SJSA1 (cell line): ENCODE measurements around the gene MAGI2. TPM values are rescaled to one million over a fixed set of nuclear protein-coding genes. Genes with fewer than 3 reads are reported as not detected.
A peak's percentile ranks its signal among the peaks of the same experiment; 100 is the strongest.

ENCODE experiments used
- DNase-seq, 2 experiments: peaks; one replicate each; pipeline ENCODE4 v3.0.0-alpha.2; 2015 to 2020; ENCODE audit warnings: low spot score in 2 of 2, low read depth in 1 of 2
- H3K27ac ChIP-seq: fragments of 250-450 bp; sonication (Bioruptor Pico); 2 replicates; pipeline ENCODE4 v1.5.1; 2020; ENCODE audit warnings: mild to moderate bottlenecking, moderate library complexity
- H3K27me3 ChIP-seq: fragments of 250-450 bp; sonication (Bioruptor Pico); replicated peaks from 2 replicates; pipeline ENCODE4 v1.5.1; 2020; ENCODE audit warnings: mild to moderate bottlenecking, moderate library complexity
- H3K36me3 ChIP-seq: fragments of 250-450 bp; sonication (Bioruptor Pico); 2 replicates; pipeline ENCODE4 v1.5.1; 2020; ENCODE audit warnings: mild to moderate bottlenecking
- H3K4me1 ChIP-seq: fragments of 250-450 bp; sonication (Bioruptor Pico); replicated peaks from 2 replicates; pipeline ENCODE4 v1.6.1; 2021; ENCODE audit warnings: mild to moderate bottlenecking
- H3K4me3 ChIP-seq: fragments of 250-450 bp; sonication (Bioruptor Pico); 2 replicates; pipeline ENCODE4 v1.5.1; 2020; ENCODE audit warnings: mild to moderate bottlenecking
- H3K9me3 ChIP-seq: fragments of 250-450 bp; sonication (Bioruptor Pico); replicated peaks from 2 replicates; pipeline ENCODE4 v1.5.1; 2020; ENCODE audit warnings: mild to moderate bottlenecking
- total RNA-seq: library from RNA; depleted of rRNA; stranded (reverse); fragments of >200 nt; shearing (Covaris generic); gene quantifications from 2 replicates; pipeline ENCODE4 v1.2.3, GENCODE V29; 2014; rRNA removed

Gene MAGI2
- total RNA-seq, result 0.78 and 0.82 TPM in 2 replicates

DNA sequence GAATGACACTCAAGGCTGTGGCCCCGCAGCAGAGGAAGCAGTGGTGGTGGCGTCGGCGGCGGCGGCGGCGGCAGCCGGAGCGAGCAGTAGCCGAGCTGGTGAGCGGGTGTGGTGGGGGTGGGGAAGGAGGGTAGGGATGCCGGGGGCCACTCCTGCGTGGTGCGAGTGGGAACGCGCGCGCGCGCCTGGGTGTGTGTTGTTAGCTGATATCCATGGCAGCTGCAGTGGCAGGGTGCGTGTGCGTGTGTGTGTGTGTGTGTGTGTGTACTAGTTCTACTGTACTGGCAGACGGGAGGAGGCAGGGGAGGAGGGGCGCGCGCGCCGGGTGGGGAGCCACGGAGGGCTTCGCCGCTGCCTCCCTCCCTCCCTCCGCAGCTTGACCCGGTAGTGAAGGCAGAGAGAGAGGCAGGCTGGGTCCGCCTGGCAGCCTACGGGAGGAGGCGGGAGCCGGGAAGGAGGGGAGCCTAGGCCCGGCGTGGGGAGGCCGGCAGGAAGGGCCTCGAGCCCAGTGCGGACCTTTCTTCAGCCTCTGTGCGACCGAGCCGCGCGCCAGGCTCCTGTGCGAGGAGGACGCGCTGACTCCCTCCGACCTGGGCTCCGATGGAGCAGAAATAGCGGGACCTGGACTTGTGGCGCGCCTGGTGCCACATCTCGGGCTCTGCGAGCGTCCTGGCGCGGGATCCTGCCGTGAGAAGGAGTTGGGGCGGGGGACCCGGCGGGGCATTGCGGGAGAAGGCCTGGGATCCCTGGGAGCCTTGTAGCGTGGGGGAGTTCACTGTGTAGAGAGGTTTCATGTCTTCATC is at the start of gene MAGI2:
TSS of gene MAGI2 (minus strand) at position 110 of the 803 bp plus-strand sequence. CDS start 347 bp downstream, outside the sequence.
- Histone ChIP-seq H3K27ac (peak within 1 kb of the TSS; percentile 62), H3K4me1 (peaks cover 18% of the 10 kb centered on the region), H3K27me3 (no peaks in the 10 kb centered on the region), H3K36me3 (peaks cover 19% of the 10 kb centered on the region), H3K4me3 (peak within 1 kb of the TSS; percentile 64), H3K9me3 (no peaks in the 10 kb centered on the region)
- peak; percentile 77 to 80 for DNase-seq

DNA sequence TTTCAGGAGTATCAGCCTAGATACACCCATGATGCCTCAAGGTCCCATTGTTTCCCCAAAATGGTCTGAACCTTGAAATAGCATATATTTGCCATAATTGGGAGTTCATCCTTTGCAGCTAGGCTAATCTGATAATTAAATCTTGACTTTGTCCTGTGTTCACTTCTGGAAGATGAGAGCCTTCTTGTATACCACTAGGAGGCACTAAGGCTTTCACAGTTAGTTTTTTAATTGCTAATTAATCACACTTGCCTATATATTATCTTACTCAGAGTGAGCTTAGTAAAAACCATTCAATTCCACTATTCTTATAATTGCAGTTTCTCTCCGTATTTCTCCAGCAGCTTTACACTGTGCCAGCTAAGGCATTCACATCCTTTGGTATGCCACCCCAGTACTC is 48.7 kb upstream of the MAGI2 start:
- no peak for DNase-seq
- Histone ChIP-seq H3K27me3 (no peaks in the 10 kb centered on the region), H3K27ac (no peak overlapping the region), H3K4me3 (no peak overlapping the region), H3K4me1 (peaks cover 28% of the 10 kb centered on the region), H3K36me3 (no peaks in the 10 kb centered on the region), H3K9me3 (no peaks in the 10 kb centered on the region)

GRCh38 chr7:79500759-79501158 is 47.3 kb upstream of the MAGI2 start:
- peaks cover 25% of the 10 kb centered on the region for H3K4me1 ChIP-seq
- no peaks in the 10 kb centered on the region for H3K36me3 ChIP-seq
- no peak overlapping the region for H3K4me3 ChIP-seq
- DNase-seq, result no peak
- H3K27ac ChIP-seq, result no peak overlapping the region
- no peaks in the 10 kb centered on the region for H3K9me3 ChIP-seq
- no peaks in the 10 kb centered on the region for H3K27me3 ChIP-seq

DNA sequence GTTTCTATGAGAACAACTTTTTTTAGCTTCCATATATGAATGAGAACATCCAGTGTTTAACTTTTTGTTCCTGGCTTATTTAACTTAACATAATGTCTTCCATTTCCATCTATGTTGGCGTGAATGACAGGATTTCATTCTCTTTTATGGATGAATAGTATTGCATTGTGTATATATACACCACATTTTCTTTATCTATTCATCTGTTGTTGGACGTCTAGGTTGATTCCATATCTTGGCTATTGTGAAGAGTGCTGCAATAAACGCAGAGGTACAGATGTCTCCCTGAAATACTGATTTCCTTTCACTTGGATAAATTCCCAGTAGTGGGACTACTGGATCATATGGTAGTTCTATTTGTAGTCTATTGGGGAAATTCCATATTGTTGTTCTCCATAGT is 44.3 kb upstream of the MAGI2 start:
- no peaks in the 10 kb centered on the region for H3K36me3 ChIP-seq
- DNase-seq, result no peak
- peaks cover 21% of the 10 kb centered on the region for H3K4me1 ChIP-seq
- H3K4me3 ChIP-seq, result no peak overlapping the region
- no peaks in the 10 kb centered on the region for H3K9me3 ChIP-seq
- no peaks in the 10 kb centered on the region for H3K27me3 ChIP-seq
- H3K27ac ChIP-seq, result no peak overlapping the region

GRCh38 chr7:79495544-79496272 is 42.2 kb upstream of the MAGI2 start:
- Histone ChIP-seq H3K9me3 (no peaks in the 10 kb centered on the region), H3K4me3 (no peak overlapping the region), H3K27me3 (no peaks in the 10 kb centered on the region), H3K36me3 (no peaks in the 10 kb centered on the region), H3K4me1 (peaks cover 21% of the 10 kb centered on the region), H3K27ac (peak overlapping the region; percentile 97)
- peak; percentile 45 to 87 for DNase-seq

GRCh38 chr7:79494046-79494445 is 40.6 kb upstream of the MAGI2 start:
- Histone ChIP-seq H3K27me3 (no peaks in the 10 kb centered on the region), H3K4me1 (peaks cover 21% of the 10 kb centered on the region), H3K9me3 (no peaks in the 10 kb centered on the region), H3K27ac (no peak overlapping the region), H3K4me3 (no peak overlapping the region), H3K36me3 (no peaks in the 10 kb centered on the region)
- DNase-seq, result no peak

GRCh38 chr7:79489371-79489770 is 35.9 kb upstream of the MAGI2 start:
- Histone ChIP-seq H3K27ac (no peak overlapping the region), H3K27me3 (no peaks in the 10 kb centered on the region), H3K4me3 (no peak overlapping the region), H3K36me3 (no peaks in the 10 kb centered on the region), H3K4me1 (no peaks in the 10 kb centered on the region), H3K9me3 (no peaks in the 10 kb centered on the region)
- DNase-seq, result no peak

- Histone ChIP-seq H3K27ac (no peak overlapping the region), H3K9me3 (no peaks in the 10 kb centered on the region), H3K27me3 (no peaks in the 10 kb centered on the region), H3K4me3 (no peak overlapping the region), H3K36me3 (no peaks in the 10 kb centered on the region), H3K4me1 (no peaks in the 10 kb centered on the region)
- DNase-seq, result no peak
Observed at GRCh38 chr7:79478386-79478785, 24.9 kb upstream of the MAGI2 start.

- peaks cover 8% of the 10 kb centered on the region for H3K4me1 ChIP-seq
- H3K27ac ChIP-seq, result no peak overlapping the region
- H3K27me3 ChIP-seq, result no peaks in the 10 kb centered on the region
- H3K9me3 ChIP-seq, result no peaks in the 10 kb centered on the region
- H3K36me3 ChIP-seq, result no peaks in the 10 kb centered on the region
- DNase-seq, result no peak
- no peak overlapping the region for H3K4me3 ChIP-seq
Observed at GRCh38 chr7:79475455-79475854, 22.0 kb upstream of the MAGI2 start.

GRCh38 chr7:79471699-79472098 is 18.2 kb upstream of the MAGI2 start:
- H3K9me3 ChIP-seq, result no peaks in the 10 kb centered on the region
- H3K4me1 ChIP-seq, result peaks cover 8% of the 10 kb centered on the region
- no peak for DNase-seq
- no peak overlapping the region for H3K4me3 ChIP-seq
- H3K27ac ChIP-seq, result no peak overlapping the region
- no peaks in the 10 kb centered on the region for H3K27me3 ChIP-seq
- H3K36me3 ChIP-seq, result no peaks in the 10 kb centered on the region

- peak in 1 of 2 experiments; percentile 34 for DNase-seq
- Histone ChIP-seq H3K4me3 (no peak overlapping the region), H3K27ac (no peak overlapping the region), H3K27me3 (no peaks in the 10 kb centered on the region), H3K9me3 (no peaks in the 10 kb centered on the region), H3K4me1 (peaks cover 8% of the 10 kb centered on the region), H3K36me3 (no peaks in the 10 kb centered on the region)
Observed at GRCh38 chr7:79471283-79471682, 17.8 kb upstream of the MAGI2 start.

GRCh38 chr7:79465551-79465950 is 12.1 kb upstream of the MAGI2 start:
- Histone ChIP-seq H3K27ac (no peak overlapping the region), H3K4me1 (peaks cover 5% of the 10 kb centered on the region), H3K9me3 (no peaks in the 10 kb centered on the region), H3K4me3 (no peak overlapping the region), H3K27me3 (no peaks in the 10 kb centered on the region), H3K36me3 (peaks cover 3% of the 10 kb centered on the region; the same call in 1 of the 2 replicates)
- DNase-seq, result no peak

DNA sequence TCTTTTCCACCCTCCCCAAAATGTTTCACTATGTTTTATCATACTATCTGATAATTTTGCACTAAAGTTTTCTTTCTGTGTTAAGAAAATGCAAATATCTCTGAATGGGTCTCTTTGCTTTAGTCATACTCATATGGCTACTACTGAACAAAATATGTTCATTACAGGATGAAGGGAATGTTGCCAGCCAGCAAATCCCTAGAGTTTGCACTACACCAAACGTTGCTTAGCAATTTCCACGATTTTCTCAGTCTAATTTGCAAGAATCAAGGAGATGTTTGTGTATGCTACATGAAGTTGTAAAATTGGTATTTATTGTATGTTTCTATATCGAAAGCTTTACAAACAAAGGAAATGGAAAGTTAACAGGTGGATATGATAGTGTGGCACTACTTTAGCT is 10.6 kb upstream of the MAGI2 start:
- H3K36me3 ChIP-seq, result peaks cover 7% of the 10 kb centered on the region; the same call in 1 of the 2 replicates
- H3K27ac ChIP-seq, result no peak overlapping the region
- H3K4me1 ChIP-seq, result peaks cover 5% of the 10 kb centered on the region
- no peak overlapping the region for H3K4me3 ChIP-seq
- no peaks in the 10 kb centered on the region for H3K27me3 ChIP-seq
- no peaks in the 10 kb centered on the region for H3K9me3 ChIP-seq
- no peak for DNase-seq

GRCh38 chr7:79462390-79462789 is 8.9 kb upstream of the MAGI2 start:
- Histone ChIP-seq H3K27me3 (no peaks in the 10 kb centered on the region), H3K27ac (no peak overlapping the region), H3K9me3 (no peaks in the 10 kb centered on the region), H3K4me1 (peaks cover 5% of the 10 kb centered on the region), H3K36me3 (peaks cover 7% of the 10 kb centered on the region; the same call in 1 of the 2 replicates), H3K4me3 (no peak overlapping the region)
- DNase-seq, result no peak
